ENCODE measurements around the gene SPACA6.
"Not testable (repeated sequence)": the region's sequence is repeated elsewhere in the genome, so short reads cannot be mapped to it uniquely, and the experiment has no call there.

Gene SPACA6

GRCh38 chr19:51729781-51730180, 36.7 kb downstream of the SPACA6 start:
- DNase-seq (ENCODE audit: low read depth, low spot score), result no peak
- H3K4me3 ChIP-seq, result no peak overlapping the region

GRCh38 chr19:51733742-51734522, 40.8 kb downstream of the SPACA6 start:
- no peak overlapping the region for H3K4me3 ChIP-seq
- no peak for TF ChIP-seq FOXP2 (optimal IDR thresholded peaks at IDR 0.05; ENCODE audit: control extremely low read depth, extremely low read length, insufficient read depth)
- TF ChIP-seq EZH2 (IDR thresholded peaks at IDR 0.05), result no peak
- no peak for TF ChIP-seq POLR2AphosphoS5 (IDR thresholded peaks at IDR 0.05; ENCODE audit: borderline replicate concordance, low read depth, low read length)
- H3K36me3 ChIP-seq (ENCODE audit: insufficient read depth, low read length), result no peaks in the 10 kb centered on the region
- H3K9ac ChIP-seq (ENCODE audit: insufficient read length), result no peak overlapping the region
- H3K27ac ChIP-seq, result no peak overlapping the region
- DNase-seq (ENCODE audit: low read depth, low spot score), result no peak
- no peaks in the 10 kb centered on the region for H3K9me3 ChIP-seq (ENCODE audit: low read depth, low read length)

More at GRCh38 chr19:51729781-51730180, 36.7 kb downstream of the SPACA6 start:
- Histone ChIP-seq H3K9me3 (ENCODE audit: low read depth, low read length) (no peaks in the 10 kb centered on the region), H3K27ac (no peak overlapping the region), H3K9ac (ENCODE audit: insufficient read length) (no peak overlapping the region), H3K36me3 (ENCODE audit: insufficient read depth, low read length) (no peaks in the 10 kb centered on the region)
- no peak for TF ChIP-seq POLR2AphosphoS5 (IDR thresholded peaks at IDR 0.05; ENCODE audit: borderline replicate concordance, low read depth, low read length)
- no peak for TF ChIP-seq EZH2 (IDR thresholded peaks at IDR 0.05)
- TF ChIP-seq FOXP2 (optimal IDR thresholded peaks at IDR 0.05; ENCODE audit: control extremely low read depth, extremely low read length, insufficient read depth), result no peak

- Histone ChIP-seq H3K4me3 (no peak overlapping the region), H3K9ac (ENCODE audit: insufficient read length) (no peak overlapping the region), H3K27ac (no peak overlapping the region), H3K9me3 (ENCODE audit: low read depth, low read length) (no peaks in the 10 kb centered on the region), H3K36me3 (ENCODE audit: insufficient read depth, low read length) (no peaks in the 10 kb centered on the region)
- DNase-seq (ENCODE audit: low read depth, low spot score), result no peak
- no peak for TF ChIP-seq FOXP2 (optimal IDR thresholded peaks at IDR 0.05; ENCODE audit: control extremely low read depth, extremely low read length, insufficient read depth)
- no peak for TF ChIP-seq POLR2AphosphoS5 (IDR thresholded peaks at IDR 0.05; ENCODE audit: borderline replicate concordance, low read depth, low read length)
- TF ChIP-seq EZH2 (IDR thresholded peaks at IDR 0.05), result no peak
These were observed 42.8 kb downstream of the SPACA6 start for GRCh38 chr19:51735759-51736449.

GRCh38 chr19:51737389-51737788, 44.3 kb downstream of the SPACA6 start:
- no peak overlapping the region for H3K27ac ChIP-seq
- DNase-seq (ENCODE audit: low read depth, low spot score), result no peak
- TF ChIP-seq EZH2 (IDR thresholded peaks at IDR 0.05), result no peak
- TF ChIP-seq FOXP2 (optimal IDR thresholded peaks at IDR 0.05; ENCODE audit: control extremely low read depth, extremely low read length, insufficient read depth), result no peak
- TF ChIP-seq POLR2AphosphoS5 (IDR thresholded peaks at IDR 0.05; ENCODE audit: borderline replicate concordance, low read depth, low read length), result no peak
- H3K9ac ChIP-seq (ENCODE audit: insufficient read length), result no peak overlapping the region
- no peaks in the 10 kb centered on the region for H3K9me3 ChIP-seq (ENCODE audit: low read depth, low read length)
- no peaks in the 10 kb centered on the region for H3K36me3 ChIP-seq (ENCODE audit: insufficient read depth, low read length)
- no peak overlapping the region for H3K4me3 ChIP-seq

- no peak for DNase-seq (ENCODE audit: low read depth, low spot score)
- Histone ChIP-seq H3K36me3 (ENCODE audit: insufficient read depth, low read length) (no peaks in the 10 kb centered on the region), H3K9ac (ENCODE audit: insufficient read length) (no peak overlapping the region), H3K27ac (no peak overlapping the region), H3K9me3 (ENCODE audit: low read depth, low read length) (no peaks in the 10 kb centered on the region), H3K4me3 (no peak overlapping the region)
- TF ChIP-seq FOXP2 (optimal IDR thresholded peaks at IDR 0.05; ENCODE audit: control extremely low read depth, extremely low read length, insufficient read depth) (no peak), POLR2AphosphoS5 (IDR thresholded peaks at IDR 0.05; ENCODE audit: borderline replicate concordance, low read depth, low read length) (no peak), EZH2 (IDR thresholded peaks at IDR 0.05) (no peak)
These were observed 44.8 kb downstream of the SPACA6 start for GRCh38 chr19:51737924-51738323.

GRCh38 chr19:51738523-51738922, 45.4 kb downstream of the SPACA6 start:
- not testable (repeated sequence) for H3K36me3 ChIP-seq (ENCODE audit: insufficient read depth, low read length); H3K27ac ChIP-seq; H3K4me3 ChIP-seq; DNase-seq (ENCODE audit: low read depth, low spot score); H3K9ac ChIP-seq (ENCODE audit: insufficient read length); H3K9me3 ChIP-seq (ENCODE audit: low read depth, low read length)

GRCh38 chr19:51739466-51740213, 46.5 kb downstream of the SPACA6 start:
- DNase-seq (ENCODE audit: low read depth, low spot score), result no peak
- TF ChIP-seq POLR2AphosphoS5 (IDR thresholded peaks at IDR 0.05; ENCODE audit: borderline replicate concordance, low read depth, low read length) (no peak), EZH2 (IDR thresholded peaks at IDR 0.05) (no peak), FOXP2 (optimal IDR thresholded peaks at IDR 0.05; ENCODE audit: control extremely low read depth, extremely low read length, insufficient read depth) (no peak)
- Histone ChIP-seq H3K36me3 (ENCODE audit: insufficient read depth, low read length) (no peaks in the 10 kb centered on the region), H3K27ac (no peak overlapping the region), H3K9me3 (ENCODE audit: low read depth, low read length) (no peaks in the 10 kb centered on the region), H3K4me3 (no peak overlapping the region), H3K9ac (ENCODE audit: insufficient read length) (no peak overlapping the region)

GRCh38 chr19:51740356-51740755, 47.2 kb downstream of the SPACA6 start:
- DNase-seq (ENCODE audit: low read depth, low spot score), result no peak
- Histone ChIP-seq H3K9me3 (ENCODE audit: low read depth, low read length) (no peaks in the 10 kb centered on the region), H3K36me3 (ENCODE audit: insufficient read depth, low read length) (no peaks in the 10 kb centered on the region), H3K27ac (no peak overlapping the region), H3K9ac (ENCODE audit: insufficient read length) (no peak overlapping the region), H3K4me3 (no peak overlapping the region)
- TF ChIP-seq FOXP2 (optimal IDR thresholded peaks at IDR 0.05; ENCODE audit: control extremely low read depth, extremely low read length, insufficient read depth) (no peak), EZH2 (IDR thresholded peaks at IDR 0.05) (no peak), POLR2AphosphoS5 (IDR thresholded peaks at IDR 0.05; ENCODE audit: borderline replicate concordance, low read depth, low read length) (no peak)

Data from SK-N-MC (cell line).